Measurements from ENCODE around the gene ASNSD1. TPM values are rescaled to one million over a fixed set of nuclear protein-coding genes. Genes with fewer than 3 reads are reported as not detected.
"Not testable (repeated sequence)": the region's sequence is repeated elsewhere in the genome, so short reads cannot be mapped to it uniquely, and the experiment has no call there.

Gene ASNSD1
- total and polyA plus RNA-seq, 4 donors = 53.9 to 73.1 (median 56.5) TPM

- H3K4me1 ChIP-seq (ENCODE audit: control insufficient read depth, insufficient read depth, low read length) = no peaks in the 10 kb centered on the region
- no peak overlapping the region for H3K4me3 ChIP-seq (ENCODE audit: low read depth, low read length)
- H3K27me3 ChIP-seq (ENCODE audit: control insufficient read depth, insufficient read depth, low read length) = no peaks in the 10 kb centered on the region
- H3K27ac ChIP-seq (ENCODE audit: low read depth, low read length) = no peak overlapping the region
- H3K9me3 ChIP-seq (ENCODE audit: control insufficient read depth, insufficient read depth, low read length) = no peaks in the 10 kb centered on the region
- no peak for DNase-seq (ENCODE audit: low read depth in 4 of 6, low spot score in 6 of 6)
- WGBS (ENCODE audit: insufficient coverage) = 20% methylated on average over 1 of the region's 1 CpG
- H3K36me3 ChIP-seq (ENCODE audit: control insufficient read depth, insufficient read depth, low read length) = no peaks in the 10 kb centered on the region
These were observed 20.3 kb upstream of the ASNSD1 start for GRCh38 chr2:189641002-189641401.

GRCh38 chr2:189641590-189641989 is 19.7 kb upstream of the ASNSD1 start:
- Histone ChIP-seq H3K36me3 (ENCODE audit: control insufficient read depth, insufficient read depth, low read length) (no peaks in the 10 kb centered on the region), H3K27ac (ENCODE audit: low read depth, low read length) (no peak overlapping the region), H3K4me1 (ENCODE audit: control insufficient read depth, insufficient read depth, low read length) (no peaks in the 10 kb centered on the region), H3K9me3 (ENCODE audit: control insufficient read depth, insufficient read depth, low read length) (no peaks in the 10 kb centered on the region), H3K4me3 (ENCODE audit: low read depth, low read length) (no peak overlapping the region), H3K27me3 (ENCODE audit: control insufficient read depth, insufficient read depth, low read length) (no peaks in the 10 kb centered on the region)
- 94% methylated on average over 2 of the region's 2 CpGs for WGBS (ENCODE audit: insufficient coverage)
- no peak for DNase-seq (ENCODE audit: low read depth in 4 of 6, low spot score in 6 of 6)

DNA sequence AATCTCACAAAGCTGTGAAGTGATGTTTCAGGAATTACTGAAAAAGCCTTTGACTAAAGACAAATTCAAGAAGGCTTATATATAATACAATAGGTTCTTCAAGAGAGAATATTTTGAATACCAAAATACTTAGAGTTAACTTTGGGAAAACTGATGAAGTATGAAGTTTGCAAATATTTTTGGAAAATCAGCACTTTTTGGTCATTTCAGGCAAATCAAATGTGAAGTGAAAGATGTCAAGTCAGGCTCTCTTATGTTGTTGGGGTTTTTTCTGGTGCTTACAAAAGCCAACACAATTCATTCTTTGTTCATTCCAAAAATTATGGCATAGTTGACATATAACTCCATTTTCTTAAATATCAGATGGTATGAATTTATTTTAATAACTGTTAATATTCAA is 14.7 kb upstream of the ASNSD1 start:
- no peaks in the 10 kb centered on the region for H3K4me1 ChIP-seq (ENCODE audit: control insufficient read depth, insufficient read depth, low read length)
- H3K4me3 ChIP-seq (ENCODE audit: low read depth, low read length) = no peak overlapping the region
- H3K9me3 ChIP-seq (ENCODE audit: control insufficient read depth, insufficient read depth, low read length) = no peaks in the 10 kb centered on the region
- H3K36me3 ChIP-seq (ENCODE audit: control insufficient read depth, insufficient read depth, low read length) = no peaks in the 10 kb centered on the region
- no peak overlapping the region for H3K27ac ChIP-seq (ENCODE audit: low read depth, low read length)
- no peaks in the 10 kb centered on the region for H3K27me3 ChIP-seq (ENCODE audit: control insufficient read depth, insufficient read depth, low read length)
- DNase-seq (ENCODE audit: low read depth in 4 of 6, low spot score in 6 of 6) = no peak

DNA sequence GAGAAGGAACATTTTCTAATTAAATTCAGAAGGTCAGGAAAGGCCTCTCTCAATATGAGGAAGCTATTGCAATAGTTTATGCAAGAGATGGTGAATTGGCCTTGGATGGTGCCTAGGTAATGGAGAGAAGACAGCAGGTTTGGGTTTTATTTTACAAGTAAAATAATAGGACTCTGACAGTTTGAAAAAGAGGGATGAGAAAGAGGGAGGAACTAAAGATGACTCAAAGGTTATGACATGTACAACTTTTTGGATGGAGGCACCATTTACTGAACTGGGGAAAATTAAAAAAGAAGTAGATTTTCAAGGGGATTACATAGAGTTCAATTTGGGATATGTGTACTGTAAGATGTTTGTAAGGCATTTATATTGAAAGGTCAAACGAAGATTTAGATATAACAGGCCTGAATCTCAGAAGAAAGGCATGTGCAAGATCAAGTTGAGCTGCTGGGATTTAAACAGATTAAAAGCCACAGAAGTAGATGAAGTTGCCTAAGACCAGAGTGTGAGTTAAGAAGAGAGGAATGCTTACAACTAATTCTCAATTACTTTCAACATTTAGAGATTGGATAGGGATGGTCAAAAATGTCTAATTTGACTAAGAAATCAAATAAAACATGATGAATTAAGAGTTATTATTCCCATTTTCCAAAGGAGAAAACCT is 12.3 kb upstream of the ASNSD1 start:
- no peaks in the 10 kb centered on the region for H3K4me1 ChIP-seq (ENCODE audit: control insufficient read depth, insufficient read depth, low read length)
- no peaks in the 10 kb centered on the region for H3K36me3 ChIP-seq (ENCODE audit: control insufficient read depth, insufficient read depth, low read length)
- no peaks in the 10 kb centered on the region for H3K27me3 ChIP-seq (ENCODE audit: control insufficient read depth, insufficient read depth, low read length)
- H3K4me3 ChIP-seq (ENCODE audit: low read depth, low read length) = no peak overlapping the region
- H3K9me3 ChIP-seq (ENCODE audit: control insufficient read depth, insufficient read depth, low read length) = no peaks in the 10 kb centered on the region
- WGBS (ENCODE audit: insufficient coverage) = 86% methylated on average over 1 of the region's 1 CpG
- H3K27ac ChIP-seq (ENCODE audit: low read depth, low read length) = no peak overlapping the region
- no peak for DNase-seq (ENCODE audit: low read depth in 4 of 6, low spot score in 6 of 6)

- no peak for DNase-seq (ENCODE audit: low read depth in 4 of 6, low spot score in 6 of 6)
- H3K4me1 ChIP-seq (ENCODE audit: control insufficient read depth, insufficient read depth, low read length) = no peaks in the 10 kb centered on the region
- H3K27me3 ChIP-seq (ENCODE audit: control insufficient read depth, insufficient read depth, low read length) = no peaks in the 10 kb centered on the region
- no peaks in the 10 kb centered on the region for H3K9me3 ChIP-seq (ENCODE audit: control insufficient read depth, insufficient read depth, low read length)
- no peak overlapping the region for H3K27ac ChIP-seq (ENCODE audit: low read depth, low read length)
- no peaks in the 10 kb centered on the region for H3K36me3 ChIP-seq (ENCODE audit: control insufficient read depth, insufficient read depth, low read length)
- H3K4me3 ChIP-seq (ENCODE audit: low read depth, low read length) = no peak overlapping the region
These were observed 10.0 kb upstream of the ASNSD1 start for GRCh38 chr2:189651284-189651683.

- not testable (repeated sequence) for H3K4me3 ChIP-seq (ENCODE audit: low read depth, low read length); H3K27ac ChIP-seq (ENCODE audit: low read depth, low read length); H3K27me3 ChIP-seq (ENCODE audit: control insufficient read depth, insufficient read depth, low read length); DNase-seq (ENCODE audit: low read depth in 4 of 6, low spot score in 6 of 6); H3K4me1 ChIP-seq (ENCODE audit: control insufficient read depth, insufficient read depth, low read length); H3K36me3 ChIP-seq (ENCODE audit: control insufficient read depth, insufficient read depth, low read length); H3K9me3 ChIP-seq (ENCODE audit: control insufficient read depth, insufficient read depth, low read length)
- 93% methylated on average over 15 of the region's 29 CpGs for WGBS (ENCODE audit: insufficient coverage)
These were observed 7.8 kb upstream of the ASNSD1 start for GRCh38 chr2:189653464-189653863.

- no CpG with 5 or more reads among the region's 3 CpGs for WGBS (ENCODE audit: insufficient coverage)
These were observed 6.6 kb upstream of the ASNSD1 start for GRCh38 chr2:189654641-189655040.

DNA sequence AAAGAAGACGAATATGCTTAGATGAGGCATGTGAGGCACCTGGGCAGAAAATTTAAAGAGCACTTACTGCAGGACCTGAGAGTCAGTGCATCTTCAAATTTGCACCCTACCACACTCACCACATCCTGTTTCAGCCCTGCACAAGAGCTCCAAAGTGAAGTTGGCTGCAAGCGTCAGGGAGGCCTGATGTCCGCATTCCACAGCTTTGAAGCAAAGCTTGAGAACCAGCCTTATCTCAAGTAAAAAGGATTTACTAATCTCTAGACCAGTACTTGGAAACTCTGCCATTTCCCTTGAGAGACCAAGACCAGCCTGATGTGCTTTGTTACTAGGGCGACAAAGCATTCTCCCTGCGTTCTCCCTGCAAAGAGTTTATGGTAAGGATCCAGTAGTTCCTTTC is 3.4 kb upstream of the ASNSD1 start:
- Histone ChIP-seq H3K9me3 (ENCODE audit: control insufficient read depth, insufficient read depth, low read length) (no peaks in the 10 kb centered on the region), H3K4me3 (ENCODE audit: low read depth, low read length) (no peak overlapping the region), H3K4me1 (ENCODE audit: control insufficient read depth, insufficient read depth, low read length) (peaks cover 4% of the 10 kb centered on the region), H3K36me3 (ENCODE audit: control insufficient read depth, insufficient read depth, low read length) (peaks cover 3% of the 10 kb centered on the region), H3K27ac (ENCODE audit: low read depth, low read length) (no peak overlapping the region), H3K27me3 (ENCODE audit: control insufficient read depth, insufficient read depth, low read length) (no peaks in the 10 kb centered on the region)
- 72% methylated on average over 3 of the region's 5 CpGs for WGBS (ENCODE audit: insufficient coverage)
- no peak for DNase-seq (ENCODE audit: low read depth in 4 of 6, low spot score in 6 of 6)

More at GRCh38 chr2:189654641-189655040, 6.6 kb upstream of the ASNSD1 start:
- no peaks in the 10 kb centered on the region for H3K27me3 ChIP-seq (ENCODE audit: control insufficient read depth, insufficient read depth, low read length)
- H3K9me3 ChIP-seq (ENCODE audit: control insufficient read depth, insufficient read depth, low read length) = no peaks in the 10 kb centered on the region
- DNase-seq (ENCODE audit: low read depth in 4 of 6, low spot score in 6 of 6) = peak in 1 of 6 donors; percentile 5
- H3K4me1 ChIP-seq (ENCODE audit: control insufficient read depth, insufficient read depth, low read length) = no peaks in the 10 kb centered on the region
- no peaks in the 10 kb centered on the region for H3K36me3 ChIP-seq (ENCODE audit: control insufficient read depth, insufficient read depth, low read length)
- H3K4me3 ChIP-seq (ENCODE audit: low read depth, low read length) = no peak overlapping the region
- no peak overlapping the region for H3K27ac ChIP-seq (ENCODE audit: low read depth, low read length)

DNA sequence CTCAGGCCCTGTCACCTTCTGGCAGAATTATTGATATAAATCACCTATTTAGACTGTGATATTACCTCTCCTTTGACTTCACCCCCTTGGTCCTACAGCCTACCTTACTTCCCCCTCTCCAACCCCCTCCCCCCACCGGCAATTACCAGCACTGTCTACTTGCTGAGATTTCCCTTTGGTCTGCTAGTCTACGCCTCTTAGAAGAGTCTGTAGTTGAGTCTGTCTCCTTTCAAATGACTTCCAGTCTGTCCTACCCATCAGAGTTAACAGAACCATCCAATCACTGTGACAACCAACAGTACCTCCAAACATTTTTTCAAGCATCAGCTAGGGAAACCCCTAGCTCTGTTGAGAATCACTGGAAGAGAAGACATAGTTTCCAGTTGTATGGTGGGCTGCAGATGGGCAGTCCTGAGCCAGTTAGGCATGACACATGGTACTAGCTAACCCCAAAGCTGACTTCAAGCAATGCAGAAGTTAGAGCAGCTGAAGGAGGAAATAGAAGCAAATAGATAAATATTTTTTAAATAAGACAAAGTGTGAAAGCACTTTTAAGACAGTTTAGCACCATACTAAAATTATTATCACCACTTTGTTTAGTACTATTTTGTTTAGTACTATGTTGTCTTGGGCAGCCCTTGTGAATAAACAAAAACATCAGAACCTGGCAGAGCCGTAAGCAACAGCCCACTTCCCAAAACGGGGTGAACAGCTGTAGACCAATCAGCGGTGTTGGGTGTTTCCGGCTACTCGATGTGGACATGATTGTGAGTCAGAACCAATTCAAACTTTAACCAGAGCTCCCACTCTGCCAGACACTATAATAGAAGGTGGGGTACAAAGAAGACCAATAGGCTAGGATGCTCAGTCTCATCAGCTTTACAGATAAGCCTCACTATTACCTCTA is 2.7 kb upstream of the ASNSD1 start:
- DNase-seq (ENCODE audit: low read depth in 4 of 6, low spot score in 6 of 6) = no peak
- H3K9me3 ChIP-seq (ENCODE audit: control insufficient read depth, insufficient read depth, low read length) = no peaks in the 10 kb centered on the region
- H3K4me3 ChIP-seq (ENCODE audit: low read depth, low read length) = no peak overlapping the region
- WGBS (ENCODE audit: insufficient coverage) = 78% methylated on average over 6 of the region's 7 CpGs
- H3K36me3 ChIP-seq (ENCODE audit: control insufficient read depth, insufficient read depth, low read length) = peaks cover 5% of the 10 kb centered on the region
- peaks cover 8% of the 10 kb centered on the region for H3K4me1 ChIP-seq (ENCODE audit: control insufficient read depth, insufficient read depth, low read length)
- H3K27ac ChIP-seq (ENCODE audit: low read depth, low read length) = no peak overlapping the region
- H3K27me3 ChIP-seq (ENCODE audit: control insufficient read depth, insufficient read depth, low read length) = no peaks in the 10 kb centered on the region

DNA sequence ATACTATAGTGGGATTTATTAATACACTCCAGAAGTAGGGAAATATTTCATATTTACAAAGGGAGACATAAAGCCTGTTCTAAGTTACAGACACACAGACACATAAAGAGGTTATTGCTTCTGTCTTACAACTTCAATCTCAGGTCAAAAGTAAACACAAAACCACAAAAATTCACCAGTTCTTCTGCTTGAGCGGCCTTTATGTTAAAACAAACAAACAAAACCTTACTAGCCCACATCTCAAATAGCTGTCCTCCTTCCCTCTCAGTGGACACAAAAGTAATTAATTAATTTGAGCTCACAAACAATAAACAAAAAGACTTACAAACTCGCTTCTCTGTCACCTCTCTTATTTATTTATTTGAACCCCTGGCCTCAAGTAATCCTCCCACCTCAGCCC is 1.5 kb upstream of the ASNSD1 start:
- 48% methylated on average over 2 of the region's 2 CpGs for WGBS (ENCODE audit: insufficient coverage)
- DNase-seq (ENCODE audit: low read depth in 4 of 6, low spot score in 6 of 6) = no peak
- Histone ChIP-seq H3K4me1 (ENCODE audit: control insufficient read depth, insufficient read depth, low read length) (peaks cover 8% of the 10 kb centered on the region), H3K27me3 (ENCODE audit: control insufficient read depth, insufficient read depth, low read length) (no peaks in the 10 kb centered on the region), H3K36me3 (ENCODE audit: control insufficient read depth, insufficient read depth, low read length) (peaks cover 5% of the 10 kb centered on the region), H3K9me3 (ENCODE audit: control insufficient read depth, insufficient read depth, low read length) (no peaks in the 10 kb centered on the region), H3K4me3 (ENCODE audit: low read depth, low read length) (no peak overlapping the region), H3K27ac (ENCODE audit: low read depth, low read length) (no peak overlapping the region)

Measured in spinal cord (tissue), 10 donors.